Esophagus squamous epithelium (tissue), 4 donors: ENCODE data around the gene NF2.

Source experiments
- CTCF ChIP-seq, 6 experiments: fragments of 450-650 bp in 4 of 6; fragments of 200-600 bp in 2 of 6; sonication (generic) in 2 of 6; IDR thresholded peaks; one replicate each; pipeline ENCODE4 v1.5.1; 2016 to 2019; ENCODE audit warnings: antibody characterized with exemption in 6 of 6, mild to moderate bottlenecking in 4 of 6, moderate library complexity in 4 of 6
- POLR2A ChIP-seq, 4 donors: fragments of 450-650 bp; IDR thresholded peaks; one replicate each; pipeline ENCODE4 v1.6.1; 2017; ENCODE audit warnings: antibody characterized with exemption in 4 of 4, mild to moderate bottlenecking in 4 of 4, moderate library complexity in 3 of 4

DNA sequence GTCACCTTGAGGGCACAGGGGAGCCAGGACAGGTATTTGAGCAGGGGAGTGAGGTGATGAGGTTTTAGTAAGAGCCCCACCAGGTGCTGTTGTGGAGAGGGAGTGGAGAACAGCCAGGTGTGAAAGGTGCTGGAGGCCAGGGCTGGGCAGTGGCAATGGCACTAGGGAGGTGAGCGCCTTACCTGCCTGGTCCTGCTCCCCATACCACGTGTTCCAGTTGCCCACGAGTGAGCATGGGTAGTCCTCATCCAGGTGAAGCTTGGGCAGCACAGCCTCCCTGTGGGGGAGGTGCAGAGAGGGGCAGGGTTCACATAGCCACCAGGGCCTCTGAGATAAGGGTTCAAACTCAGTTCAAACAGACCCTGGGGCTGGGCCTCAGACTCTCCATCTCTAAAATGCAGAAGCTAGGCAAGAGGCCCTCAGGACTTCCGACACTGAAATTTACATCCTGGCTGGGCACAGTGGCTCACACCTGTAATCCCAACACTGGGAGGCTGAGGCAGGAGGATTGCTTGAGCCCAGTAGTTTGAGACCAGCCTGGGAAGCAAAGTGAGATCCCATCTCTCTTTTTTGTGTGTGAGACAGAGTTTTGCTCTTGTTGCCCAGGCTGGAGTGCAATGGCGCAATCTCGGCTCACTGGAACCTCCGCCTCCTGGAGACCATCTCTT is 34.3 kb upstream of the NF2 start:
- TF ChIP-seq CTCF (IDR thresholded peaks at IDR 0.05) (no peak), POLR2A (IDR thresholded peaks at IDR 0.05) (no peak)
